Neural cell (in vitro differentiated cells): Measurements from ENCODE around the gene ITGB1BP2. TPM values are rescaled to one million over a fixed set of nuclear protein-coding genes. Genes with fewer than 3 reads are reported as not detected.

ENCODE experiments used
- polyA plus RNA-seq: library from polyadenylated mRNA; depleted of rRNA; stranded (reverse); fragments of >200 nt; gene quantifications from 2 replicates; pipeline ENCODE4 v1.2.3, GENCODE V29; 2014

The ITGB1BP2 gene
- polyA plus RNA-seq, 1 donor from 2014 or later: 2.8 TPM

Other genes starting within 250 kb of the ITGB1BP2 start
- 71.2 and 91.9 TPM in 2 replicates for gene SNX12, start 233.4 kb upstream of the ITGB1BP2 start, polyA plus RNA-seq
- 1.9 and 3.1 TPM in 2 replicates for gene FOXO4, start 205.9 kb upstream of the ITGB1BP2 start, polyA plus RNA-seq
- not detected in 2 replicates for gene CXorf65, start 195.0 kb upstream of the ITGB1BP2 start, polyA plus RNA-seq
- not detected in 2 replicates for gene IL2RG, start 190.2 kb upstream of the ITGB1BP2 start, polyA plus RNA-seq
- 5.6 and 28.2 TPM in 2 replicates for gene MED12, start 183.2 kb upstream of the ITGB1BP2 start, polyA plus RNA-seq
- 11.7 and 20.0 TPM in 2 replicates for gene NLGN3, start 156.9 kb upstream of the ITGB1BP2 start, polyA plus RNA-seq
- 0.18 TPM in 1 of 2 replicates, not detected in the other for gene GJB1, start 78.5 kb upstream of the ITGB1BP2 start, polyA plus RNA-seq
- 32.8 and 37.2 TPM in 2 replicates for gene ZMYM3, start 47.6 kb upstream of the ITGB1BP2 start, polyA plus RNA-seq
- gene NONO, start 18.1 kb upstream of the ITGB1BP2 start, polyA plus RNA-seq: 436 and 444 TPM in 2 replicates
- gene TAF1, start 64.6 kb downstream of the ITGB1BP2 start, polyA plus RNA-seq: 28.8 and 29.5 TPM in 2 replicates
- gene OGT, start 231.4 kb downstream of the ITGB1BP2 start, polyA plus RNA-seq: 322 and 340 TPM in 2 replicates